HepG2 (cell line): ENCODE data around the gene PIEZO1. TPM values are rescaled to one million over a fixed set of nuclear protein-coding genes. Genes with fewer than 3 reads are reported as not detected.

ENCODE experiments used
- AHR ChIP-seq: IDR thresholded peaks from 2 replicates; pipeline ENCODE4 v1.6.1; 2018; ENCODE audit warnings: missing genetic modification reagents, missing compliant biosample characterization
- ATF7-NPFF ChIP-seq: sonication (generic); formaldehyde crosslinking; IDR thresholded peaks from 2 replicates; pipeline ENCODE4 v1.8.1; 2023; ENCODE audit warnings: mild to moderate bottlenecking, low read depth, missing genetic modification reagents, moderate library complexity
- CSRNP2 ChIP-seq: sonication (generic); formaldehyde crosslinking; conservative IDR thresholded peaks from 2 replicates; pipeline ENCODE4 v1.8.0; 2022; ENCODE audit warnings: low read depth, missing genetic modification reagents
- HNF1A ChIP-seq, 2 experiments: sonication (generic) in 1 of 2; formaldehyde crosslinking in 1 of 2; IDR thresholded peaks; 2 replicates each; pipeline versions ENCODE4 v1.4.0 to v1.6.1; 2016 to 2020; ENCODE audit warnings: borderline replicate concordance in 1 of 2, low read depth in 1 of 2, mild to moderate bottlenecking in 1 of 2, missing genetic modification reagents in 1 of 2
- NFYB ChIP-seq: sonication (generic); formaldehyde crosslinking; IDR thresholded peaks from 2 replicates; pipeline ENCODE4 v1.4.0; 2020; ENCODE audit warnings: missing genetic modification reagents
- PAXIP1 ChIP-seq: sonication (generic); formaldehyde crosslinking; conservative IDR thresholded peaks from 2 replicates; pipeline ENCODE4 v1.4.0; 2020; ENCODE audit warnings: mild to moderate bottlenecking, missing genetic modification reagents, moderate library complexity
- RNF2 ChIP-seq: fragments of 450-650 bp; conservative IDR thresholded peaks from 2 replicates; pipeline ENCODE4 v1.6.1; 2016; ENCODE audit warnings: low read depth
- SIN3A ChIP-seq: IDR thresholded peaks from 2 replicates; pipeline ENCODE4 v1.6.1; 2011; ENCODE audit warnings: low read depth, mild to moderate bottlenecking, control low read depth, low read length, borderline replicate concordance
- TCF7L2 ChIP-seq: IDR thresholded peaks from 2 replicates; pipeline ENCODE4 v1.6.1; 2011; ENCODE audit warnings: mild to moderate bottlenecking, low read depth, low read length, moderate library complexity
- ZHX2 ChIP-seq, 2 experiments: sonication (generic) in 1 of 2; formaldehyde crosslinking in 1 of 2; IDR thresholded peaks; 2 replicates each; pipeline versions ENCODE4 v1.6.1 to v1.9.0; 2014 to 2022; ENCODE audit warnings: antibody characterized with exemption in 1 of 2, borderline replicate concordance in 1 of 2, inconsistent platforms in 1 of 2, low read depth in 1 of 2, missing genetic modification reagents in 1 of 2
- ZNF746 ChIP-seq: sonication (generic); formaldehyde crosslinking; IDR thresholded peaks from 2 replicates; pipeline ENCODE4 v1.8.0; 2022; ENCODE audit warnings: mild to moderate bottlenecking, missing genetic modification reagents
- ZNF782 ChIP-seq: sonication (generic); formaldehyde crosslinking; IDR thresholded peaks from 2 replicates; pipeline ENCODE4 v1.4.0; 2020; ENCODE audit warnings: missing genetic modification reagents, mild to moderate bottlenecking, borderline replicate concordance
- polyA plus RNA-seq, 8 experiments: library from polyadenylated mRNA; depleted of rRNA in 3 of 8; stranded (reverse) in 7 of 8; unstranded in 1 of 8; fragments of >200 nt; fragmentation: Illumina TruSeq in 4 of 8; extraction: Trizol in 4 of 8; gene quantifications; 2 replicates each; pipeline versions ENCODE4 v1.2.1 to v1.2.3, GENCODE V29; 2011 to 2016; ENCODE audit warnings: low read depth in 4 of 8, missing spikeins in 1 of 8, mixed read lengths in 1 of 8; ENCODE audit not compliant: insufficient read depth in 1 of 8
- total RNA-seq, 5 experiments: library from RNA; depleted of rRNA; stranded (reverse); fragments of >200 nt; fragmentation: Illumina TruSeq; extraction: Trizol; gene quantifications; 2 replicates each; pipeline ENCODE4 v1.2.3, GENCODE V29; 2016; ENCODE audit warnings: low read depth in 1 of 5

Gene PIEZO1
- total and polyA plus RNA-seq, 2 of the 13 experiments (the other 11 are each of a cell fraction or from before 2014, with no cell fraction given) = 67.9 to 85.0 TPM

GRCh38 chr16:88760424-88761142 is 24.4 kb downstream of the PIEZO1 start (continued):
- TF ChIP-seq NFYB (CRISPR knock-in tag) (no peak), HNF1A (IDR thresholded peaks at IDR 0.05; ENCODE audit: low read depth) (no peak), HNF1A (CRISPR knock-in tag; IDR thresholded peaks at IDR 0.05; ENCODE audit: borderline replicate concordance) (no peak), ATF7-NPFF (CRISPR knock-in tag) (no peak), AHR (no peak), ZNF782 (CRISPR knock-in tag) (no peak), TCF7L2 (no peak), ZNF746 (CRISPR knock-in tag) (no peak), SIN3A (0 out of 2 replicates have a peak, but pooled peaks have one; percentile 4), ZHX2 (IDR thresholded peaks at IDR 0.05; ENCODE audit: low read depth) (no peak), ZHX2 (CRISPR knock-in tag; IDR thresholded peaks at IDR 0.05; ENCODE audit: borderline replicate concordance) (no peak), PAXIP1 (0 out of 2 replicates have a peak, but pooled peaks have one; percentile 22), RNF2 (no peak), CSRNP2 (no peak)
